HG02981 (cell line): ENCODE measurements around the gene RBM3.

ENCODE experiments used
- ATAC-seq: cut with Tn5 transposase; IDR thresholded peaks from one replicate; pipeline ENCODE4 v1.9.1; 2021; ENCODE audit warnings: mild to moderate bottlenecking, moderate library complexity; ENCODE audit not compliant: unreplicated experiment

The RBM3 gene

GRCh38 chrX:48575642-48576041 is 1.4 kb downstream of the RBM3 start:
- ATAC-seq = no peak

- ATAC-seq = no peak
Observed at GRCh38 chrX:48576108-48576507, 1.8 kb downstream of the RBM3 start.

DNA sequence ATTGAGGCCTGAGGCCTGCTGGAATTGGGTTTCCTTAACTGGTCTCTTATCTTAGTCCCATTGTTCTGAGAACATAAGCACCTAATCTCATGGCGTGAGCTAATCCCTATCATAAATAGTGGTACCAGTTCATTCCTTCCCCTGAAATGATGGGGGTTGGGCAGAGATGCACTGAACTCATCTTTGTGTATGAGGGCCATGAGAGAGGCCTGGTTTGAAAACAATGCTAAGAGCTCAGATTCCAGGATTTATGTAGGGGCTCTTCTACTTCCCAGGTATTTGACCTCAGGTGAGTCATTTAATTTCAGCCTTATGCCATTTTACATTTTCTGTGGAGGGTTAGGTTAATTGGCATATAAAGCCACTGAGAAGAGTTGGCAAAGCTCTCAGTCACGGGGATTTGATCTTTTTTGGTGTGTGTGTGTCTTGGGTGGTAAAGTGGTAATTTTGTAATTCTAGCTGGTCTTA is 4.4 kb downstream of the RBM3 start:
- no peak for ATAC-seq

DNA sequence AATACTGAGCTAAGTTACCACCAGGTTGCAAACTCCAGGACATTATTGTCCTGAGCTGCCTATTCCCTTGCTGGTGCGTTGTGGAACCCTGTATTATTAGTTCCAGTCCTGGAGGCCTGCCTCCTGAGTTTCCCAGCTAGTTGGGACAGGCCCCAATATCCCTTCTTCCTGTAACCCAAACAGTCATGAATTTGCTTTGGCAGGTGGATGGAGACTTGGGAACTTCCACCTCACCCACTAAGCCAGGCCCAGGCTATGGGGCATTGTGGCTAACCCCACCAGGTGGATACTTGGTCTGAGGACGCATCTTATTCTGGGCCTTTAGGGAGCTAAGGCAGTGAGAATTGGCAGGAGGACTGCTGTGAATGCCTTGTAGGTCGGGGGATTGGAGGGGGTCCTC is 5.0 kb downstream of the RBM3 start:
- ATAC-seq = no peak

- ATAC-seq = no peak
Observed at GRCh38 chrX:48580662-48581061, 6.4 kb downstream of the RBM3 start.

DNA sequence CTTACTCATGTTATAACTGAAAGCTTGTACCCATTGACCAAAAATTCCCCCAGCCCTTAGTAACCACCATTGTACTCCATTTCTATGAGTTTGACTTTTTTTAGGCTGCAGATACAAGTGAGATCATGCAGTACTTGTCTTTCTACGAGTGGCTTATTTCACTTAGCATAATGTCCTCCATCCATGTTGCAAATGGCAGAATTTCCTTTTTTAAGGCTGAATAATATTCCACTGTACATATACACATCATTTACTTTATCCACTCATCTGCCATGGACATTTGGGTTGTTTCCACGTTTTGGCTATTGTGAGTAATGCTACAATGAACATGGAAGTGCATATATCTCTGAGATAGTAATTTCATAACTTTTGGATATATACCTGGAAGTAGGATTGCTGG is 10.4 kb downstream of the RBM3 start:
- ATAC-seq = no peak

- no peak for ATAC-seq
Observed at GRCh38 chrX:48589482-48590162, 15.3 kb downstream of the RBM3 start.

- no peak for ATAC-seq
Observed at GRCh38 chrX:48590203-48591103, 16.2 kb downstream of the RBM3 start.

- no peak for ATAC-seq
Observed at GRCh38 chrX:48591255-48591791, 17.0 kb downstream of the RBM3 start.

- ATAC-seq = no peak
Observed at GRCh38 chrX:48592971-48593370, 18.7 kb downstream of the RBM3 start.

- no peak for ATAC-seq
Observed at GRCh38 chrX:48595929-48596328, 21.6 kb downstream of the RBM3 start.

DNA sequence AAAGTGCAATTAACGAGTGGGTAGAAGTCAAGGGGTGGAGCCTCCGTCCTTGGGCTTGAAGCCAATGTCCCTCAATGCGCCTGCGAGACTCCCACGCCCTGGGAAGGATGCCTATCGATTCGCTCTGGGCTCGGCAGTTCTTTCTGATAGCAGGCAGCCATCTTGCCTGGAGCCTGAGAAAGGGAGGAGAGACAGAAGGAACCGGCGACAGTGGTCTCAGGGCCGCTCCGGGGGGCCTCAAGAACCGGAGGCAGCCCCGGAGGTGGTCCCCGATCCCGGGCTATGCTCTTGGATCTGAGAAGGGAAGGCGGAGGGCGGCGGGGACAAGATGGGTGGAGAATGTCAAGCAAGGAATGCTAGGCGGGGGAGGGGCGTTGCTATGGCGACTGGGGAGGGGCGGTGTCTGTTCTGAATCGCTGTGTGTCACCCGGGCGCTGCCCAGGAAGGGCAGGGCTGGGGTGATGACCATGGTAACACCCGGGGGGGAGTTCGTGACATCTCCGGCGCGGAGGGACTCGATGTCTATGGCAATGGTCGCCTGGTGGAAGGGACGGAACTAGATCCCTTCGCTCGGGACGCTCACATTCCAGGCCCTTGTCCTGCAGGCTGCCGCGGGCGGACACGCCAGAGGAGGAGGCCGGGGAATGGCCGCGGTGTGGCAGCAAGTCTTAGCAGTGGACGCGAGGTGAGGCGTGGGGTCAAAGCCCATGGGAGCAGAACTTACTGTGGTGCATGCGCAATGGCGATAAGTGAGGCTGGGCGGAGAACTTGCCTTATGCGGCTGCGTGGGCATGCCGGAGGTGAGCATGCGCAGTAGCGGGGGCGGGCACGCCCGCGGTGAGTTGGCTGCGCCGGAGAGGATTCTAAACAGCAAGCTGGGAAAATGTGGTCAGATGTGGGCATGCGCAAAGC is 23.3 kb downstream of the RBM3 start, which contains the start of gene WDR13:
TSS of gene WDR13 (plus strand) at position 140 of the 912 bp plus-strand sequence. CDS start at position 645, 505 bp downstream.
- peak; percentile 73 for ATAC-seq

- ATAC-seq = no peak
Observed at GRCh38 chrX:48598614-48599013, 24.3 kb downstream of the RBM3 start.

DNA sequence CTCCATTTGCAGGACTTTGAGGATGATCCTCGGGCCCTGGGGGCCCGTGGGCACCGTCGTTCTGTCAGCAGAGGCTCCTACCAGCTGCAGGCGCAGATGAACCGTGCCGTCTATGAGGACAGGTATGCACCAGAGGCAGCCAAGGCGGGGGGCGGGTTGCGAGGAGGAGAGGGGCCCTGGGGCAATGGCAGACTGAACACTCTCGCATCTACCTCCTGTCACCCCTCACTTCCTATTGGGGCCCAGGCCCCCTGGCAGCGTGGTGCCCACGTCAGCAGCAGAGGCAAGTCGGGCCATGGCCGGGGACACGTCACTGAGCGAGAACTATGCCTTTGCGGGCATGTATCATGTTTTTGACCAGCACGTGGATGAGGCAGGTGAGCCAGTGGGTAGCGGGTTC is 25.1 kb downstream of the RBM3 start:
- ATAC-seq = no peak

DNA sequence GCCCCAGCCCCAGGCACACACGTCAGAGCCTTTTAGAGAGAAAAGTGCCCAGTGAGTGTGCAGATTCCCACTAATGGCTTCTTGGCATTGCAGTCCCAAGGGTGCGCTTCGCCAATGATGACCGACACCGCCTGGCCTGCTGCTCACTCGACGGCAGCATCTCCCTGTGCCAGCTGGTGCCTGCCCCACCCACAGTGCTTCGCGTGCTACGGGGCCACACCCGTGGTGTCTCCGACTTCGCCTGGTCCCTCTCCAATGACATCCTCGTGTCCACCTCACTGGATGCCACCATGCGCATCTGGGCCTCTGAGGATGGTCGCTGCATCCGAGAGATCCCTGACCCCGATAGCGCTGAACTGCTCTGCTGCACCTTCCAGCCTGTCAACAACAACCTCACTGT is 25.9 kb downstream of the RBM3 start:
- ATAC-seq = no peak

DNA sequence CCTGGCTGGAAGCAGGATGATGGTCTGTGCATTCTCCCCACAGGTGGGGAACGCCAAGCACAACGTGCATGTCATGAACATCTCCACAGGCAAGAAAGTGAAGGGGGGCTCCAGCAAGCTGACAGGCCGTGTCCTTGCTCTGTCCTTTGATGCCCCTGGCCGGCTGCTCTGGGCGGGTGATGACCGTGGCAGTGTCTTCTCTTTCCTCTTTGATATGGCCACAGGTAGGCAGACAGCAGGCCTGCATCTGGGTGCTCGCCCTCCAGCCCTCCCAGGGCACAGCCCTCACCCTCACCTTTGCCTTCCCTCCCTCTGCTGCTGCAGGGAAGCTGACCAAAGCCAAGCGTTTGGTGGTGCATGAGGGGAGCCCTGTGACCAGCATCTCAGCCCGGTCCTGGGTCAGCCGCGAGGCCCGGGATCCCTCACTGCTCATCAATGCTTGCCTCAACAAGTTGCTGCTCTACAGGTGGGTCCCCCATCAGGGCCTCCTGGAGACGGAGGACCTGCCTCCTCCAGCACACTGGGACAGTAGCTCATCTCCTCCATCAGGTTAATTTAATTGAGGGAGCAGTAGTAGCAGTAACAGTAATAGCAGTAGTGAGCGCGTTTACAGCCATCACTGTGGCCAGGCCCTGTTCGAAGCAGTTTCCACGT is 27.6 kb downstream of the RBM3 start:
- ATAC-seq = no peak

GRCh38 chrX:48604701-48605100 is 30.4 kb downstream of the RBM3 start:
- no peak for ATAC-seq

- no peak for ATAC-seq
Observed at GRCh38 chrX:48606091-48606490, 31.8 kb downstream of the RBM3 start.

GRCh38 chrX:48611703-48612102 is 37.4 kb downstream of the RBM3 start:
- no peak for ATAC-seq

GRCh38 chrX:48613502-48614160 is 39.3 kb downstream of the RBM3 start:
- no peak for ATAC-seq
